DND-41 (cell line): Measurements from ENCODE around the gene SLC17A6.

Source experiments
- ATAC-seq: fragments of 200-7000 bp; cut with Tn5 transposase; 3 replicates; pipeline ENCODE4 v1.9.1; 2021; ENCODE audit warnings: low read depth; ENCODE audit not compliant: insufficient read depth
- DNase-seq: peaks from one replicate; pipeline ENCODE4 v3.0.0-alpha.2; 2020
- H2AFZ ChIP-seq: 2 replicates; pipeline ENCODE4 v1.6.0; 2012; ENCODE audit warnings: low read depth, low read length
- H3K27ac ChIP-seq: 2 replicates; pipeline ENCODE4 v1.5.1; 2012; ENCODE audit warnings: low read length, inconsistent platforms
- H3K27me3 ChIP-seq: fragments of 200-600 bp; sonication (generic); 2 replicates; pipeline ENCODE4 v1.6.0; 2012; ENCODE audit warnings: low read length, mild to moderate bottlenecking, inconsistent platforms; ENCODE audit not compliant: insufficient read depth, poor library complexity
- H3K36me3 ChIP-seq: 2 replicates; pipeline ENCODE4 v1.5.1; 2012; ENCODE audit warnings: low read length, inconsistent platforms; ENCODE audit not compliant: insufficient read depth
- H3K4me1 ChIP-seq: 2 replicates; pipeline ENCODE4 v1.5.1; 2012; ENCODE audit warnings: mild to moderate bottlenecking, low read length; ENCODE audit not compliant: insufficient read depth
- H3K4me2 ChIP-seq: 2 replicates; pipeline ENCODE4 v1.6.0; 2012; ENCODE audit warnings: mild to moderate bottlenecking, moderate library complexity, low read length, inconsistent platforms; ENCODE audit not compliant: insufficient read depth
- H3K4me3 ChIP-seq, 2 experiments: fragments of 200-600 bp in 1 of 2; shearing (Covaris generic) in 1 of 2; 2 replicates each; pipeline ENCODE4 v1.5.1; 2012 to 2016; ENCODE audit warnings: inconsistent platforms in 2 of 2, low read length in 2 of 2, mild to moderate bottlenecking in 2 of 2, low read depth in 1 of 2, moderate library complexity in 1 of 2
- H3K79me2 ChIP-seq: 2 replicates; pipeline ENCODE4 v1.6.0; 2012; ENCODE audit warnings: low read length, inconsistent platforms; ENCODE audit not compliant: insufficient read depth
- H3K9ac ChIP-seq: 2 replicates; pipeline ENCODE4 v1.6.0; 2012; ENCODE audit warnings: low read depth, mild to moderate bottlenecking, inconsistent platforms, low read length, moderate library complexity
- H3K9me3 ChIP-seq: 2 replicates; pipeline ENCODE4 v1.5.1; 2012; ENCODE audit warnings: low read length, moderate library complexity, mild to moderate bottlenecking, inconsistent platforms; ENCODE audit not compliant: insufficient read depth, severe bottlenecking
- H4K20me1 ChIP-seq: 2 replicates; pipeline ENCODE4 v1.6.0; 2012; ENCODE audit warnings: low read length; ENCODE audit not compliant: insufficient read depth
- CTCF ChIP-seq: IDR thresholded peaks from 2 replicates; pipeline ENCODE4 v1.5.1; 2012; ENCODE audit warnings: borderline replicate concordance, low read length, moderate library complexity, mild to moderate bottlenecking; ENCODE audit not compliant: poor library complexity, severe bottlenecking; ENCODE audit errors: extremely low read depth
- EZH2 ChIP-seq: IDR thresholded peaks from 3 replicates; pipeline ENCODE4 v1.6.1; 2012; ENCODE audit warnings: borderline replicate concordance, low read depth, mild to moderate bottlenecking, moderate library complexity, low read length, inconsistent platforms; ENCODE audit not compliant: severe bottlenecking

SLC17A6 gene

GRCh38 chr11:22342211-22343031, 4.2 kb downstream of the SLC17A6 start:
- Histone ChIP-seq H3K4me1 (no peaks in the 10 kb centered on the region), H4K20me1 (peaks cover 2% of the 10 kb centered on the region; the same call in 1 of the 2 replicates), H3K4me2 (no peak overlapping the region), H3K27me3 (no peaks in the 10 kb centered on the region), H3K27ac (no peak overlapping the region), H3K9me3 (no peaks in the 10 kb centered on the region), H3K4me3 (no peak overlapping the region), H3K36me3 (no peaks in the 10 kb centered on the region), H3K79me2 (no peaks in the 10 kb centered on the region), H3K9ac (no peak overlapping the region), H2AFZ (no peak overlapping the region)
- TF ChIP-seq EZH2: no peak
- no peak for TF ChIP-seq CTCF
- no peak for DNase-seq
- no peak for ATAC-seq

- H3K79me2 ChIP-seq: no peaks in the 10 kb centered on the region
- no peak overlapping the region for H3K4me2 ChIP-seq
- H3K27ac ChIP-seq: no peak overlapping the region
- no peaks in the 10 kb centered on the region for H3K4me1 ChIP-seq
- H3K36me3 ChIP-seq: no peaks in the 10 kb centered on the region
- no peaks in the 10 kb centered on the region for H3K9me3 ChIP-seq
- DNase-seq (no peak), ATAC-seq (no peak)
- no peaks in the 10 kb centered on the region for H3K27me3 ChIP-seq
- no peak overlapping the region for H3K4me3 ChIP-seq
- no peak overlapping the region for H2AFZ ChIP-seq
- no peaks in the 10 kb centered on the region for H4K20me1 ChIP-seq
- no peak for TF ChIP-seq EZH2
- TF ChIP-seq CTCF: no peak
- H3K9ac ChIP-seq: no peak overlapping the region
Measured at GRCh38 chr11:22343032-22343324, 4.8 kb downstream of the SLC17A6 start.

- no peaks in the 10 kb centered on the region for H3K36me3 ChIP-seq
- no peaks in the 10 kb centered on the region for H3K27me3 ChIP-seq
- DNase-seq (no peak), ATAC-seq (no peak)
- no peaks in the 10 kb centered on the region for H3K4me1 ChIP-seq
- no peak for TF ChIP-seq EZH2
- no peak overlapping the region for H3K9ac ChIP-seq
- H2AFZ ChIP-seq: no peak overlapping the region
- H4K20me1 ChIP-seq: no peaks in the 10 kb centered on the region
- H3K27ac ChIP-seq: no peak overlapping the region
- no peaks in the 10 kb centered on the region for H3K79me2 ChIP-seq
- H3K4me2 ChIP-seq: no peak overlapping the region
- H3K4me3 ChIP-seq: no peak overlapping the region
- no peaks in the 10 kb centered on the region for H3K9me3 ChIP-seq
Measured at GRCh38 chr11:22343371-22344032, 5.3 kb downstream of the SLC17A6 start.

DNA sequence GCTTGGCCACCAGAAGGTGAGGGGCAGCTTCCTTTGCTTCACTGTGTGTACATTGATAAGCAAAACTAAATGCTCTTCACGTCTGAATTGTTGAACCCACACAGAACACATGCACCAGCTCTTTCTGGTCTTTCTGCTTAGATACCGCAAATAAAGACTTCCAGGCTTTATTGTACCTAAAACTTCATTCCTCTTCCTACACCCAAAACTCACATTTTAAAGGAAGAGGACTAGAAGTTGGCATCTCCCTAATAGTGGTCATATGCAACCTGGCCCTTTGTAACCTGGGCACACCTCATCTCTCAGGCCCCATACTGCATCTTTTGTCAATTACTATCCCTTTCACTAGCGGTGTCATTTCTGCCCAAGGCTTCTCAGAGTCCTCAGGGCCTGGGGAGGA, 5.9 kb downstream of the SLC17A6 start:
- H2AFZ ChIP-seq: no peak overlapping the region
- H3K79me2 ChIP-seq: no peaks in the 10 kb centered on the region
- H4K20me1 ChIP-seq: no peaks in the 10 kb centered on the region
- no peak overlapping the region for H3K4me2 ChIP-seq
- TF ChIP-seq CTCF (no peak), EZH2 (no peak)
- DNase-seq (no peak), ATAC-seq (no peak)
- no peaks in the 10 kb centered on the region for H3K27me3 ChIP-seq
- H3K27ac ChIP-seq: no peak overlapping the region
- no peaks in the 10 kb centered on the region for H3K9me3 ChIP-seq
- no peaks in the 10 kb centered on the region for H3K4me1 ChIP-seq
- no peak overlapping the region for H3K9ac ChIP-seq
- H3K4me3 ChIP-seq: no peak overlapping the region
- H3K36me3 ChIP-seq: no peaks in the 10 kb centered on the region
